HCT116 (cell line): ENCODE measurements around the gene KAT6B.

ENCODE experiments used
- CBX3 ChIP-seq: IDR thresholded peaks from 2 replicates; pipeline ENCODE4 v1.6.1; 2012; ENCODE audit warnings: low read depth
- CEBPB ChIP-seq: IDR thresholded peaks from 2 replicates; pipeline ENCODE4 v1.6.1; 2012; ENCODE audit warnings: low read depth
- CTCF ChIP-seq, 3 experiments: fragments of 200-600 bp in 1 of 3; sonication (generic) in 1 of 3; IDR thresholded peaks in 2 of 3; conservative IDR thresholded peaks in 1 of 3; 2 replicates each; pipeline ENCODE4 v1.5.1; 2012 to 2017; ENCODE audit warnings: low read depth in 2 of 3, low read length in 2 of 3, antibody characterized with exemption in 1 of 3, borderline replicate concordance in 1 of 3, control low read depth in 1 of 3, mild to moderate bottlenecking in 1 of 3, mixed read lengths in 1 of 3, mixed run types in 1 of 3, moderate library complexity in 1 of 3; ENCODE audit not compliant: insufficient read depth in 1 of 3
- EZH2 ChIP-seq: fragments of 200-600 bp; sonication (generic); IDR thresholded peaks from 2 replicates; pipeline ENCODE4 v1.6.1; 2017; ENCODE audit warnings: antibody characterized with exemption, mixed run types
- JUND ChIP-seq: IDR thresholded peaks from 2 replicates; pipeline ENCODE4 v1.6.1; 2012
- MAX ChIP-seq: IDR thresholded peaks from 2 replicates; pipeline ENCODE4 v1.6.1; 2012
- SIN3A ChIP-seq: IDR thresholded peaks from 2 replicates; pipeline ENCODE4 v1.6.1; 2012; ENCODE audit warnings: low read depth
- ZNF274 ChIP-seq: fragments of 200-500 bp; sonication (Bioruptor generic); IDR thresholded peaks from 2 replicates; pipeline ENCODE4 v1.6.1; 2014; ENCODE audit warnings: mild to moderate bottlenecking, low read depth, low read length, inconsistent platforms

- TF ChIP-seq CTCF (IDR thresholded peaks at IDR 0.05 in 2 of 3, conservative IDR thresholded peaks at IDR 0.05 in 1 of 3; ENCODE audit: borderline replicate concordance in 1 of 3, insufficient read depth in 1 of 3, low read depth in 2 of 3, low read length in 2 of 3) = no peak
- TF ChIP-seq CEBPB = no peak
- no peak for TF ChIP-seq SIN3A
- no peak for TF ChIP-seq MAX
- TF ChIP-seq JUND = no peak
- no peak for TF ChIP-seq CBX3
- TF ChIP-seq EZH2 = no peak
- TF ChIP-seq ZNF274 = no peak
Observed at GRCh38 chr10:75040576-75040975, 214.2 kb downstream of the KAT6B start.
